ENCODE results near the gene CREB5.
"Not testable (repeated sequence)": the region's sequence is repeated elsewhere in the genome, so short reads cannot be mapped to it uniquely, and the experiment has no call there.

CREB5 gene

GRCh38 chr7:28395831-28396230, 16.5 kb upstream of the CREB5 start:
- no peaks in the 10 kb centered on the region for H3K36me3 ChIP-seq (ENCODE audit: insufficient read depth)
- H3K4me1 ChIP-seq (ENCODE audit: low read depth, poor library complexity, severe bottlenecking), result peaks cover 4% of the 10 kb centered on the region
- no peaks in the 10 kb centered on the region for H4K20me1 ChIP-seq (ENCODE audit: insufficient read depth)
- H3K27me3 ChIP-seq (ENCODE audit: insufficient read depth, low read depth), result no peaks in the 10 kb centered on the region
- no peak overlapping the region for H3K9ac ChIP-seq
- no peak overlapping the region for H2AFZ ChIP-seq (ENCODE audit: low read depth)
- H3K4me3 ChIP-seq (IDR thresholded peaks at IDR 0.05; ENCODE audit: insufficient read depth, low read depth, low read length), result no peak overlapping the region
- no peaks in the 10 kb centered on the region for H3K79me2 ChIP-seq (ENCODE audit: insufficient read depth, low read depth)
- H3K4me2 ChIP-seq, result no peak overlapping the region
- TF ChIP-seq CTCF (conservative IDR thresholded peaks at IDR 0.05; ENCODE audit: low read depth, low read length), result no peak
- no peak overlapping the region for H3K27ac ChIP-seq

GRCh38 chr7:28397141-28397540, 15.2 kb upstream of the CREB5 start:
- H3K27me3 ChIP-seq (ENCODE audit: insufficient read depth, low read depth), result no peaks in the 10 kb centered on the region
- H3K4me2 ChIP-seq, result no peak overlapping the region
- TF ChIP-seq CTCF (conservative IDR thresholded peaks at IDR 0.05; ENCODE audit: low read depth, low read length), result no peak
- no peaks in the 10 kb centered on the region for H4K20me1 ChIP-seq (ENCODE audit: insufficient read depth)
- peaks cover 3% of the 10 kb centered on the region for H3K4me1 ChIP-seq (ENCODE audit: low read depth, poor library complexity, severe bottlenecking)
- H3K4me3 ChIP-seq (IDR thresholded peaks at IDR 0.05; ENCODE audit: insufficient read depth, low read depth, low read length), result no peak overlapping the region
- no peak overlapping the region for H2AFZ ChIP-seq (ENCODE audit: low read depth)
- no peaks in the 10 kb centered on the region for H3K36me3 ChIP-seq (ENCODE audit: insufficient read depth)
- H3K9ac ChIP-seq, result no peak overlapping the region
- no peaks in the 10 kb centered on the region for H3K79me2 ChIP-seq (ENCODE audit: insufficient read depth, low read depth)
- H3K27ac ChIP-seq, result no peak overlapping the region

GRCh38 chr7:28400838-28401360, 11.4 kb upstream of the CREB5 start:
- Histone ChIP-seq H3K79me2 (ENCODE audit: insufficient read depth, low read depth) (no peaks in the 10 kb centered on the region), H3K4me3 (IDR thresholded peaks at IDR 0.05; ENCODE audit: insufficient read depth, low read depth, low read length) (no peak overlapping the region), H3K36me3 (ENCODE audit: insufficient read depth) (no peaks in the 10 kb centered on the region), H2AFZ (ENCODE audit: low read depth) (no peak overlapping the region), H3K27me3 (ENCODE audit: insufficient read depth, low read depth) (no peaks in the 10 kb centered on the region), H3K4me1 (ENCODE audit: low read depth, poor library complexity, severe bottlenecking) (no peaks in the 10 kb centered on the region), H3K27ac (no peak overlapping the region), H3K4me2 (no peak overlapping the region), H4K20me1 (ENCODE audit: insufficient read depth) (no peaks in the 10 kb centered on the region), H3K9ac (no peak overlapping the region)
- no peak for TF ChIP-seq CTCF (conservative IDR thresholded peaks at IDR 0.05; ENCODE audit: low read depth, low read length)

- not testable (repeated sequence) for H3K9ac ChIP-seq; H2AFZ ChIP-seq (ENCODE audit: low read depth); H3K4me3 ChIP-seq (IDR thresholded peaks at IDR 0.05; ENCODE audit: insufficient read depth, low read depth, low read length); H3K4me1 ChIP-seq (ENCODE audit: low read depth, poor library complexity, severe bottlenecking); H3K4me2 ChIP-seq; H3K27ac ChIP-seq; H3K36me3 ChIP-seq (ENCODE audit: insufficient read depth); H3K79me2 ChIP-seq (ENCODE audit: insufficient read depth, low read depth); H3K27me3 ChIP-seq (ENCODE audit: insufficient read depth, low read depth); H4K20me1 ChIP-seq (ENCODE audit: insufficient read depth)
These were observed 10.8 kb upstream of the CREB5 start for GRCh38 chr7:28401567-28401966.

- Histone ChIP-seq H3K4me2 (no peak overlapping the region), H3K27me3 (ENCODE audit: insufficient read depth, low read depth) (no peaks in the 10 kb centered on the region; the same call in 1 of the 2 replicates), H3K79me2 (ENCODE audit: insufficient read depth, low read depth) (no peaks in the 10 kb centered on the region), H3K36me3 (ENCODE audit: insufficient read depth) (no peaks in the 10 kb centered on the region), H3K27ac (no peak overlapping the region), H3K4me3 (IDR thresholded peaks at IDR 0.05; ENCODE audit: insufficient read depth, low read depth, low read length) (no peak overlapping the region), H2AFZ (ENCODE audit: low read depth) (no peak overlapping the region), H3K9ac (no peak overlapping the region), H3K4me1 (ENCODE audit: low read depth, poor library complexity, severe bottlenecking) (peaks cover 5% of the 10 kb centered on the region), H4K20me1 (ENCODE audit: insufficient read depth) (no peaks in the 10 kb centered on the region)
- no peak for TF ChIP-seq CTCF (conservative IDR thresholded peaks at IDR 0.05; ENCODE audit: low read depth, low read length)
These were observed 6.7 kb upstream of the CREB5 start for GRCh38 chr7:28405662-28406061.
